CD4-positive, alpha-beta T cell (primary cell): ENCODE measurements around the gene BICD1. TPM values are rescaled to one million over a fixed set of nuclear protein-coding genes. Genes with fewer than 3 reads are reported as not detected.

Experiments used
- ATAC-seq: fragments of 200-7000 bp; cut with Tn5 transposase; one replicate; pipeline ENCODE4 v1.10.0; 2022; ENCODE audit warnings: mild to moderate bottlenecking; ENCODE audit not compliant: poor library complexity
- CTCF ChIA-PET: fragments of 350-600 bp; sonication (Branson Sonifier 250); formaldehyde crosslinking; loops from one replicate; lab custom pipeline; 2021; ENCODE audit warnings: antibody characterized with exemption, inconsistent platforms; lab: Charles Lee
- POLR2A ChIA-PET: fragments of 350-600 bp; sonication (Branson Sonifier 250); formaldehyde crosslinking; loops from one replicate; lab custom pipeline; 2021; ENCODE audit warnings: antibody characterized with exemption, inconsistent platforms; lab: Charles Lee
- DNase-seq, 14 experiments: peaks; one replicate each; pipeline ENCODE4 v3.0.0-alpha.2; 2013 to 2020; ENCODE audit warnings: mixed read lengths in 2 of 14
- H3K27ac ChIP-seq, 2 donors: one replicate each; pipeline versions ENCODE4 v1.5.1 to v1.7.0; 2013; ENCODE audit warnings: low read length in 2 of 2, low read depth in 1 of 2, mild to moderate bottlenecking in 1 of 2
- H3K27me3 ChIP-seq, 2 experiments: 1 replicate in 1 of 2; 2 replicates in 1 of 2; pipeline versions ENCODE4 v1.6.1 to v1.7.0; 2013; ENCODE audit warnings: low read length in 2 of 2, control low read depth in 1 of 2, mild to moderate bottlenecking in 1 of 2, moderate library complexity in 1 of 2; ENCODE audit not compliant: insufficient read depth in 2 of 2, control insufficient read depth in 1 of 2
- H3K36me3 ChIP-seq: one replicate; pipeline ENCODE4 v1.6.1; 2013; ENCODE audit warnings: low read length, control low read depth; ENCODE audit not compliant: insufficient read depth
- H3K4me1 ChIP-seq: one replicate; pipeline ENCODE4 v1.6.1; 2013; ENCODE audit warnings: low read length, control low read depth; ENCODE audit not compliant: insufficient read depth
- H3K4me3 ChIP-seq: one replicate; pipeline ENCODE4 v1.5.1; 2013; ENCODE audit warnings: mild to moderate bottlenecking, low read length, moderate library complexity
- H3K9me3 ChIP-seq, 2 experiments: 1 replicate in 1 of 2; 2 replicates in 1 of 2; pipeline versions ENCODE4 v1.6.1 to v1.7.0; 2013; ENCODE audit warnings: low read length in 2 of 2, mild to moderate bottlenecking in 2 of 2, control low read depth in 1 of 2, moderate library complexity in 1 of 2; ENCODE audit not compliant: control insufficient read depth in 1 of 2, insufficient read depth in 1 of 2
- H3K27ac Mint-ChIP-seq: one replicate; pipeline ENCODE4 v1.8.0; 2020; ENCODE audit warnings: mixed read lengths
- H3K27me3 Mint-ChIP-seq: one replicate; pipeline ENCODE4 v1.8.0; 2021; ENCODE audit warnings: mixed read lengths
- H3K36me3 Mint-ChIP-seq: one replicate; pipeline ENCODE4 v1.8.0; 2021; ENCODE audit warnings: low read depth, mixed read lengths
- H3K4me1 Mint-ChIP-seq: one replicate; pipeline ENCODE4 v1.8.0; 2021; ENCODE audit warnings: low read depth, mixed read lengths
- H3K4me3 Mint-ChIP-seq: one replicate; pipeline ENCODE4 v1.8.0; 2020; ENCODE audit warnings: mild to moderate bottlenecking, mixed read lengths
- H3K9me3 Mint-ChIP-seq: one replicate; pipeline ENCODE4 v1.8.0; 2020; ENCODE audit warnings: mixed read lengths
- intact Hi-C, 2 experiments: fragments of 100-400 bp; cut with DNase I in 1 of 2; cut with micrococcal nuclease in 1 of 2; formaldehyde crosslinking; loops; one replicate each; pipeline versions ENCODE4 v1.15.1 to v1.9.0; 2023 to 2025; cut with DNase I, micrococcal nuclease
- total RNA-seq, 174 experiments: library from RNA in 2 of 174; stranded (reverse) in 2 of 174; gene quantifications; one replicate each; pipeline ENCODE4 v1.2.3 and lab custom pipeline; 2021 to 2026
- TF ChIP-seq, protein P1 (sequence below): fragments of 200-600 bp; IDR thresholded peaks from one replicate; pipeline ENCODE4 v1.8.0; 2022; ENCODE audit warnings: antibody characterized with exemption, mild to moderate bottlenecking

BICD1 gene
- total RNA-seq, 2 experiments from 2014 or later, result 13.5 to 14.3 TPM

DNA sequence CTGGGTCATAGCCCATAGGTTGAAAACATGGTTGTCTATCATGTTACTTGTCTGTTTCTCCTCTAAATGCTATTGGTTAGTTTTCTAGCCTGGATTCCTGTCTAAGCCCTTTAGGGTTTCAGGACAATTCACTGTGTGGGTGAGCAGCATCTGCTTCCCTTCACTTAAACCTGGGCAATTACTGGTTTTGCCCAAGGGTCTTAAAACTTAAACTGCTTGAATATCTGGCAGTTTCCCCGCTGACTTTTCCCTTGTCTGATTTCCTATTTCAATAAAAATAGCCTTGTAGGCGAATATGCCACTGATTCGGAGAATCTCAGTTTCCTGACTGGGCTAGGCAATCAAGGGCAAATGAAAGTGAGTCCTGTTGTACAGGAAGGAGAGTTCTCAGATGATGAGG, 154.0 kb downstream of the BICD1 start:
- DNase-seq (no peak), ATAC-seq (no peak)
- no peaks in the 10 kb centered on the region for H3K36me3 ChIP-seq
- H3K27ac ChIP-seq, result no peak overlapping the region
- Mint-ChIP-seq H3K27me3 (no peaks in the 10 kb centered on the region), H3K36me3 (peaks cover 8% of the 10 kb centered on the region), H3K4me3 (no peak overlapping the region), H3K9me3 (no peaks in the 10 kb centered on the region), H3K4me1 (peaks cover 8% of the 10 kb centered on the region), H3K27ac (no peak overlapping the region)
- intact Hi-C loops, result no loop called here
- ChIA-PET POLR2A (no interaction called here), CTCF (no interaction called here)
- no peaks in the 10 kb centered on the region for H3K9me3 ChIP-seq
- TF ChIP-seq, protein P1, sequence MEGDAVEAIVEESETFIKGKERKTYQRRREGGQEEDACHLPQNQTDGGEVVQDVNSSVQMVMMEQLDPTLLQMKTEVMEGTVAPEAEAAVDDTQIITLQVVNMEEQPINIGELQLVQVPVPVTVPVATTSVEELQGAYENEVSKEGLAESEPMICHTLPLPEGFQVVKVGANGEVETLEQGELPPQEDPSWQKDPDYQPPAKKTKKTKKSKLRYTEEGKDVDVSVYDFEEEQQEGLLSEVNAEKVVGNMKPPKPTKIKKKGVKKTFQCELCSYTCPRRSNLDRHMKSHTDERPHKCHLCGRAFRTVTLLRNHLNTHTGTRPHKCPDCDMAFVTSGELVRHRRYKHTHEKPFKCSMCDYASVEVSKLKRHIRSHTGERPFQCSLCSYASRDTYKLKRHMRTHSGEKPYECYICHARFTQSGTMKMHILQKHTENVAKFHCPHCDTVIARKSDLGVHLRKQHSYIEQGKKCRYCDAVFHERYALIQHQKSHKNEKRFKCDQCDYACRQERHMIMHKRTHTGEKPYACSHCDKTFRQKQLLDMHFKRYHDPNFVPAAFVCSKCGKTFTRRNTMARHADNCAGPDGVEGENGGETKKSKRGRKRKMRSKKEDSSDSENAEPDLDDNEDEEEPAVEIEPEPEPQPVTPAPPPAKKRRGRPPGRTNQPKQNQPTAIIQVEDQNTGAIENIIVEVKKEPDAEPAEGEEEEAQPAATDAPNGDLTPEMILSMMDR, result no peak
- H3K27me3 ChIP-seq, result no peaks in the 10 kb centered on the region
- H3K4me3 ChIP-seq, result no peak overlapping the region
- H3K4me1 ChIP-seq, result peaks cover 3% of the 10 kb centered on the region

DNA sequence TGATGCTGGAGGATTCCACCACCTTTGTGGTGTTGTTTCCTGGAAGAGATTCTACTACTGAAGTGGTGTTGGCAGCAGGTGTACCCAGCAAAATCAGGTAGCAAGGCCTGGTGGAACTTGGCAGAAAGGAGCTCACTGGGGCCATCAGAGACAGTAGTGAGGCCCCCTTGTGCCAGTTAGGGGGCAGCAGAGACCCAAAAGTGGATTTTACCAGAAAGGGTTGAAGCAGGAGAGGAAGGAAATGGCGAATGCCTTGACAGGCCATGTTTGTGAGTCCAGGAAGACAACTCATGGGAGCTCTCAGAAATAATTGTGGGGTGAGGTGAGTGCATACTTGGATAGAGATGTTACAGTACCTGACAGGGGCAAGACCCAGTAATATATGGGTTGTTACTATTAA, 155.0 kb downstream of the BICD1 start:
- Mint-ChIP-seq H3K4me3 (no peak overlapping the region), H3K4me1 (peaks cover 12% of the 10 kb centered on the region), H3K36me3 (peaks cover 8% of the 10 kb centered on the region), H3K27ac (no peak overlapping the region), H3K27me3 (no peaks in the 10 kb centered on the region), H3K9me3 (no peaks in the 10 kb centered on the region)
- Histone ChIP-seq H3K4me3 (no peak overlapping the region), H3K27me3 (no peaks in the 10 kb centered on the region), H3K36me3 (no peaks in the 10 kb centered on the region), H3K4me1 (no peaks in the 10 kb centered on the region), H3K9me3 (no peaks in the 10 kb centered on the region), H3K27ac (no peak overlapping the region)
- POLR2A ChIA-PET, result no interaction called here
- TF ChIP-seq, protein P1, result no peak
- intact Hi-C loops, result no loop called here
- DNase-seq, result peak in 3 of 14 experiments; percentile 11 to 18 (median 11)
- CTCF ChIA-PET, result no interaction called here
- ATAC-seq, result no peak

DNA sequence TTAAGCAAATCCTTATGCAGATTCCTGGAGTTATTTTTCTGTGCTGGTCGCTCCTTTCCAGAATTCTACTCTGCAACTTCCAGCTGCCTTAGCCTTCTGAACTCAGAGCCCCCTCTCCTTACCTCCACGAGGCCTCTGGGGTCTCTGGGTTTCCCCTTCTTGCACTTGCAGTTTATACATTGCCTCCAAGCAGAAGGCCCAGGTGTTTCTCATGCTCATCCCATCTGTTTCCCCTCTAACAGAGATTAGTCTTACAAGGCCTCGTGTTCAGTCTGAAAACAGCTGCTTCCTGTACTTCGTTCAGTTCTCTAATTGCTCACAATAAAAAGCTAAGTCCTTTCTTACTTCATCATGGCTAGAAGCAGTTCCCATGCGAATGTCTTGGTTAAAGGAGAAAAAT, 158.3 kb downstream of the BICD1 start:
- intact Hi-C loops, result no loop called here
- TF ChIP-seq, protein P1, result no peak
- Histone ChIP-seq H3K4me3 (no peak overlapping the region), H3K27ac (no peak overlapping the region), H3K9me3 (no peaks in the 10 kb centered on the region), H3K36me3 (no peaks in the 10 kb centered on the region), H3K27me3 (no peaks in the 10 kb centered on the region), H3K4me1 (no peaks in the 10 kb centered on the region)
- Mint-ChIP-seq H3K27ac (no peak overlapping the region), H3K4me3 (no peak overlapping the region), H3K36me3 (peaks cover 13% of the 10 kb centered on the region), H3K4me1 (peaks cover 12% of the 10 kb centered on the region), H3K9me3 (no peaks in the 10 kb centered on the region), H3K27me3 (no peaks in the 10 kb centered on the region)
- CTCF ChIA-PET, result no interaction called here
- peak in 1 of 14 experiments; percentile 11 for DNase-seq
- POLR2A ChIA-PET, result interaction anchor here (0.8 kb wide), 1 partner anchor 9 kb away, joined by 3 read pairs; no protein-coding TSS in a partner anchor
- ATAC-seq, result no peak
